Measurements from ENCODE around the gene CYP27B1. TPM values are rescaled to one million over a fixed set of nuclear protein-coding genes. Genes with fewer than 3 reads are reported as not detected.

Gene CYP27B1
- total and polyA plus RNA-seq, 9 of the 15 experiments (the other 6 are each of a cell fraction or from before 2014, with no cell fraction given), result 0.18 to 4.2 (median 1.8) TPM

DNA sequence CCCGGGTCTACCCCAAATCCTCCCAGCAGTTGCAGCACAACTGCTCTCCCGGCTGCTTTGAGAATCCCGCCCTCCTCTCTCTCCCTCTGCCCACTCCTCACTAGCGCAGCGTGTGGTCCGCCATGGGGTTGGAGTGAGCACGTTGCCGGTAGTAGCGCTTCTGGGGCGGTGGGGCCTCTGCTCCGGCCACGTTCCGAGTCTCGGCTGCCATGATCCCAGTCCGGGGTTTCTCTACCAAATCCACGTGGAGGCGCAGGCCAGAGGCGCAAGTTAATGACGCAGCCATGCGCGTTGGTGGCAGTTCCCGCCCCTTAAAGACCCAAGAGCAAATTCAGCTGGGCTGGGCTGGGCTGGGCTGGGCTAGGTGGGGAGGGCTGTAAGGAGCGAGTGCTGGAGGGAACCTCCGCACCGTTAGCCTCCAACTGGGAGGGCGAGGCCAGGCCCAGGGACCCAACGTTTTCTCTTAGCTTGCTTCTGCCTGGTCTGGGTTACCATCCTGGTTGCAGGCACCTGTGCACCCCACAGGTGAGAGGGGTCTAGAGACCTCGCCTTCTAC lies 5.1 kb upstream of the CYP27B1 start, which contains the start of gene METTL1 (continued):
- TF ChIP-seq PURB (CRISPR knock-in tag; IDR thresholded peaks at IDR 0.05; ENCODE audit: low read depth) (no peak), ETS2 (tag; IDR thresholded peaks at IDR 0.05; ENCODE audit: borderline replicate concordance, poor library complexity, severe bottlenecking) (no peak), MECOM (CRISPR knock-in tag; IDR thresholded peaks at IDR 0.05) (no peak), ZNF24 (IDR thresholded peaks at IDR 0.05) (no peak), TAL1 (IDR thresholded peaks at IDR 0.05) (no peak), HEY1 (CRISPR knock-in tag; IDR thresholded peaks at IDR 0.05; ENCODE audit: borderline replicate concordance) (no peak), ZBTB34 (CRISPR knock-in tag; IDR thresholded peaks at IDR 0.05) (no peak), ZNF3 (CRISPR knock-in tag; IDR thresholded peaks at IDR 0.05) (no peak), CHD1 (IDR thresholded peaks at IDR 0.05; ENCODE audit: low read length) (peak; percentile 55), POLR3G (IDR thresholded peaks at IDR 0.05; ENCODE audit: extremely low read depth, insufficient read length, insufficient replicate concordance) (no peak), ZNF318 (IDR thresholded peaks at IDR 0.05; ENCODE audit: borderline replicate concordance in 1 of 2, low read depth in 1 of 2) (peak in 1 of 2 experiments; percentile 83; a peak in 2 of 4 replicates)
- TF ChIP-seq, protein P1, sequence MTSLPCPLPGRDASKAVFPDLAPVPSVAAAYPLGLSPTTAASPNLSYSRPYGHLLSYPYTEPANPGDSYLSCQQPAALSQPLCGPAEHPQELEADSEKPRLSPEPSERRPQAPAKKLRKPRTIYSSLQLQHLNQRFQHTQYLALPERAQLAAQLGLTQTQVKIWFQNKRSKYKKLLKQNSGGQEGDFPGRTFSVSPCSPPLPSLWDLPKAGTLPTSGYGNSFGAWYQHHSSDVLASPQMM (CRISPR knock-in tag; IDR thresholded peaks at IDR 0.05), result no peak
- TF ChIP-seq, protein P2, sequence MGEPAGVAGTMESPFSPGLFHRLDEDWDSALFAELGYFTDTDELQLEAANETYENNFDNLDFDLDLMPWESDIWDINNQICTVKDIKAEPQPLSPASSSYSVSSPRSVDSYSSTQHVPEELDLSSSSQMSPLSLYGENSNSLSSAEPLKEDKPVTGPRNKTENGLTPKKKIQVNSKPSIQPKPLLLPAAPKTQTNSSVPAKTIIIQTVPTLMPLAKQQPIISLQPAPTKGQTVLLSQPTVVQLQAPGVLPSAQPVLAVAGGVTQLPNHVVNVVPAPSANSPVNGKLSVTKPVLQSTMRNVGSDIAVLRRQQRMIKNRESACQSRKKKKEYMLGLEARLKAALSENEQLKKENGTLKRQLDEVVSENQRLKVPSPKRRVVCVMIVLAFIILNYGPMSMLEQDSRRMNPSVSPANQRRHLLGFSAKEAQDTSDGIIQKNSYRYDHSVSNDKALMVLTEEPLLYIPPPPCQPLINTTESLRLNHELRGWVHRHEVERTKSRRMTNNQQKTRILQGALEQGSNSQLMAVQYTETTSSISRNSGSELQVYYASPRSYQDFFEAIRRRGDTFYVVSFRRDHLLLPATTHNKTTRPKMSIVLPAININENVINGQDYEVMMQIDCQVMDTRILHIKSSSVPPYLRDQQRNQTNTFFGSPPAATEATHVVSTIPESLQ (CRISPR knock-in tag; IDR thresholded peaks at IDR 0.05), result no peak
